HL-60 (cell line): ENCODE data around the gene GPR78.

Experiments used
- CTCF ChIP-seq: IDR thresholded peaks from one replicate; pipeline ENCODE4 v1.5.1; 2011; ENCODE audit warnings: low read length, control low read depth, inconsistent platforms; ENCODE audit not compliant: insufficient read depth
- POLR2AphosphoS5 ChIP-seq: IDR thresholded peaks from 2 replicates; pipeline ENCODE4 v1.6.1; 2012; ENCODE audit warnings: low read depth
- TF ChIP-seq, protein P1 (sequence below): IDR thresholded peaks from 2 replicates; pipeline ENCODE4 v1.6.1; 2012; ENCODE audit warnings: low read depth; ENCODE audit not compliant: insufficient replicate concordance

DNA sequence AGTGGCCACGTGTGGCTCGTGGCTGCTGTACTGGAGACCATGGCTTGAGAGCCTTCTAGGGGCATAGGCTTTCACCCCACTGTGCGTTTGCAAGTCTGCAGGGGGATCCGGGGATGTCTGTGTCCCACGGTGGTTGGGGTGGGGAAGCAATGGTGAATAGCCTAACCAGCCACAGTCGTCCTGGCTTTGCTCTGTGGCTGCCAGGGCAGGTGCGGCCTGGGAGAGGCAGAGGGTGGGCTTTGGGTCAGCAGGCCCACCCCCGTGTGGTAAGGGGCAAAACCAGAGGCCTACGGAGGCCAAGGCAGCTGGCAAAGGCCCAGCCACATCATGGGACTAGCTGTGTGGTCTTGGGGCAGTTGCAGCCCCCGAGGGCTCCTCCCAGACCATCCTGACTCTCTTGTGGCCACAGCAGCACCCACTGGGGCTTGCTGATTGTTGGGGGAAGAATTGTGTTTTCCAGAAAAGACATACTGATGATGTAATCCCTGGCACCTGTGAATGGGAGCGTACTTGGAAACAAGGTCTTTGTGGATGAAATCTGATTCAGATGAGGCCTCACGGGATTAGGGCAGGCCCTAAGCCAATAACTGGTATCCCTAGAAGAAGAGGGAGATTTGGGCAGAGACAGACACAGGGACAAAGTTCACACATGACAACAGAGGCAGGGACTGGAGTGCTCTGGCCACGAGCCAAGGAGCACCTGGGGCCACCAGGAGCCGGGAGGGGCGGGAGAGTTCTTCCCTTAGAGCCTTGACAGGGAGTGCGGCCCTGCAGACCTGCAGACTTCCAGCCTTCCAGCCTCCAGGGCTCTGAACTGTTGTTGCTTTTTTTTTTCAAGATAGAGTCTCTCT lies 15.3 kb downstream of the GPR78 start:
- TF ChIP-seq, protein P1, sequence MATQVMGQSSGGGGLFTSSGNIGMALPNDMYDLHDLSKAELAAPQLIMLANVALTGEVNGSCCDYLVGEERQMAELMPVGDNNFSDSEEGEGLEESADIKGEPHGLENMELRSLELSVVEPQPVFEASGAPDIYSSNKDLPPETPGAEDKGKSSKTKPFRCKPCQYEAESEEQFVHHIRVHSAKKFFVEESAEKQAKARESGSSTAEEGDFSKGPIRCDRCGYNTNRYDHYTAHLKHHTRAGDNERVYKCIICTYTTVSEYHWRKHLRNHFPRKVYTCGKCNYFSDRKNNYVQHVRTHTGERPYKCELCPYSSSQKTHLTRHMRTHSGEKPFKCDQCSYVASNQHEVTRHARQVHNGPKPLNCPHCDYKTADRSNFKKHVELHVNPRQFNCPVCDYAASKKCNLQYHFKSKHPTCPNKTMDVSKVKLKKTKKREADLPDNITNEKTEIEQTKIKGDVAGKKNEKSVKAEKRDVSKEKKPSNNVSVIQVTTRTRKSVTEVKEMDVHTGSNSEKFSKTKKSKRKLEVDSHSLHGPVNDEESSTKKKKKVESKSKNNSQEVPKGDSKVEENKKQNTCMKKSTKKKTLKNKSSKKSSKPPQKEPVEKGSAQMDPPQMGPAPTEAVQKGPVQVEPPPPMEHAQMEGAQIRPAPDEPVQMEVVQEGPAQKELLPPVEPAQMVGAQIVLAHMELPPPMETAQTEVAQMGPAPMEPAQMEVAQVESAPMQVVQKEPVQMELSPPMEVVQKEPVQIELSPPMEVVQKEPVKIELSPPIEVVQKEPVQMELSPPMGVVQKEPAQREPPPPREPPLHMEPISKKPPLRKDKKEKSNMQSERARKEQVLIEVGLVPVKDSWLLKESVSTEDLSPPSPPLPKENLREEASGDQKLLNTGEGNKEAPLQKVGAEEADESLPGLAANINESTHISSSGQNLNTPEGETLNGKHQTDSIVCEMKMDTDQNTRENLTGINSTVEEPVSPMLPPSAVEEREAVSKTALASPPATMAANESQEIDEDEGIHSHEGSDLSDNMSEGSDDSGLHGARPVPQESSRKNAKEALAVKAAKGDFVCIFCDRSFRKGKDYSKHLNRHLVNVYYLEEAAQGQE = no peak
- TF ChIP-seq CTCF (no peak), POLR2AphosphoS5 (no peak)
